GM21423 (cell line): ENCODE data around the gene KLRC4.
A peak's percentile ranks its signal among the peaks of the same experiment; 100 is the strongest.
"Not testable (repeated sequence)": the region's sequence is repeated elsewhere in the genome, so short reads cannot be mapped to it uniquely, and the experiment has no call there.

ENCODE experiments used
- ATAC-seq: cut with Tn5 transposase; IDR thresholded peaks from one replicate; pipeline ENCODE4 v1.9.1; 2021; ENCODE audit warnings: mild to moderate bottlenecking, moderate library complexity; ENCODE audit not compliant: unreplicated experiment

Gene KLRC4

DNA sequence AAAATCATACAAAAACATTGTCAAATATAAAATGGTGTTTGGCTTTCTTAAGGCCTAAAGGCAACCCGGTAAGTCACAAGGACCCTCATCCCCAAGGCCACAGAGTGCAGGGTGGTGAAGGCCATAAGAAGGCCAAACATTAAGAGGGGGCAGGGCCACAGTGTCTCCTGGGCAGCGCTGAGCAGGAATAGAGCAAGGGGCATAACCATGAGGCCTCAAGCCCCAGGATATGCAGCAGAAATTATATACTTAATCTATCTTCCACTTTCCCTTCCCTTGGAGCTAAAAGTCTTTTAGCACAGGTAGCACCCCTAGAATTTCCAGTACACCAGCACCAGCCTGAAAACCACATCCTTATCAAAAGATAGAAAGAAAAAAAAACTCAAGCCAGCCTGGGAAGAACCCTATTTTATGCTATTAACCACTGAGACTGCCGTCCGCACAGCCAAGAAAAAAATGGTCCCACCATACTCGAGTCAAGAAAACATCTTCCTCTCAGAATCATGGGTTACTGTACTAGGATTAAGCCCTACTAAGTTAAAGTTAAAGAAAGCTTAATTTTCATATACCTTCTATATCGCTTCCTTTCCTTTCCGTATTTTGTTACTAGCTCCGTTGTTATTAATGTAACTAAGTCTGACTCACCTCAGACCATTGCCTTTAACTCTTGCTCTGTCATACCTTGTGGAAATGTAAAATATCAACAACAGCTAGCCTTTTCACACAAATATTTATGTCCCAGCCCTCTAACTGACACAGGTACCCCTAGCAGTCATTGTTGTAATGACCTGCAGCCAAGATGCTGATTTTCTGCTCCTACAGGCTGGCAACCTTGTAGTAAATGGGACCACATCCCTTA is 39.8 kb downstream of the KLRC4 start:
- ATAC-seq, result no peak

DNA sequence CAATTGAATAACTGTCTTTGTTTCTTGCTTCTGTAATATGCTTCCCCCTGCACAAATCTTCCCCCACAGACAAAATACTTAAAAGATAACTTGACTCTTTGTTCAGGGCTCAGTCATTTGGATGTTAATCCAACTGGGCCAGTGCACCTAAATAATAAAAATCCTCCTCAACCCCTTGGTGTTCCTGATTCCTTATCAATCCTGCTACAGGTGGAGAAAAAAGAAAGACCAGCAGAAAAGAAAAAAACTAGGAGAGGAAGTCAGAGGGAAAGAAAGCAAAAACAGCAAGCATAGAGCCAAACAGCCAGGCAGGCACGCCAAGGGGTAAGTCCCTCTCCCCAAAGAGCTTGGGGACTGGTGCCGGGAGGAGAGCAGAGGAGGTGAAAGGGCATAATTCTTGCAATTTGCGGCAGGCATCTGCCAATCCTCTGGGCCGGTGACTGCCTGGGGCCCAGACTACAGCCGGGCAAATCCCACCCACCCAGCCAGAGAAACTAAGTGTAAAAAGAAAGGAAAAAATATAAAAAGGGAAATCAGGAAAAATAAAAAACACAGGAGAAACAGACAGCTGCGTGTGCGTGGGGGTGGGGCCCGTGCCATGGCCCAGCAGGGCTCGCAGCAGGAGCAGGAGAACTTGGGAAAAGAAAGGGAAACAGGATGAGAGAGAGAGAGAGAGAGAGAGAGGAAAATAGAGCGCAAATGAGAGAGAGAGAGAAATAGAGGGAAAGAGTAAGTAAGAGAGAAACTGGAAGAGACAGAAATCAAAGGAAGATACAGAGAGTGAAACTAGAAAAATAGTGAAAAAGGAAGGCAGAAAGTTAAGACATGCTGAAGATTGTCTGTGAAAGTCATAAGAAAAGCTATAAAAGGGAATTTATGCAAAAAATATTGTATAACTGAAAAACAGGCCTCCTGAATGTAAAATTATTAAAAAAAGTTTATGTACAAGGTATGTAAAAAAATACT is 41.1 kb downstream of the KLRC4 start:
- no peak for ATAC-seq

DNA sequence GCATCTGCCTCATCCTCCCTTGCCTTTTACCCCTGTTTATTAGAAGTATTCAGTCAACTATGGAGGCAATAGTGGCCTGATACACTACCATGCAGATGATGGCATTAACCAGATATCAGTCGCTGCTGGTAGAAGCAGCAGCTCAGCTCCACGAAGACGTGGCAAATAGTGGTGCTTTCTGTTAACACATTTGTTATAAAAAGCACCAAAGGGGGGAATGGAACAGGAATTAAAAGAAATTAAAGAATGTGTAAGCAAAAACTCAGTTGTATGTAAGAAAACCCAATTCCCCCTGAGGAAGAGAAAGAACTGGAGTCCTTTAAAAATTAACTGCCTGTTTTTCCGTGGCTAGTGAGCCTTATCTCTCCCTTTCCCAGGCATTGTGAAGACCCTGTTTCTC is 41.8 kb downstream of the KLRC4 start:
- ATAC-seq, result not testable (repeated sequence)

DNA sequence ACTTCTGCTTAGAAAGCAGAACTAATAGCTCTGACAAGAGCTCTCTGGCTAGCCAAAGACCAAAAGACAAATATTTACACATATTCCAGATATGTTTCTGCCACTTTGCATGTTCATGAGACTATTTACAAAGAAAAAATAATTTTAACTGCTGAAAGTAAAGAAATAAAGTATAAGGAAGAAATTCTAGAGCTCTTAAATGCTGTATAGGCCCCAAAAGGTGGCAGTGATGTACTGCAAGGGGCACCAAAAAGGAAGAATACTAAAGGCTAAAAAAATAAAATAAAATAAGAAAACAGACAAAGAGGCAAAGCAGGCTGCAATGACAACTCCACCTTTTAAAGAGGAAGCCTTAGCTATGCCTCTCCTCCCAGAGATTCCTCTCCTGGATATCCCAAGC is 42.7 kb downstream of the KLRC4 start:
- ATAC-seq, result no peak

DNA sequence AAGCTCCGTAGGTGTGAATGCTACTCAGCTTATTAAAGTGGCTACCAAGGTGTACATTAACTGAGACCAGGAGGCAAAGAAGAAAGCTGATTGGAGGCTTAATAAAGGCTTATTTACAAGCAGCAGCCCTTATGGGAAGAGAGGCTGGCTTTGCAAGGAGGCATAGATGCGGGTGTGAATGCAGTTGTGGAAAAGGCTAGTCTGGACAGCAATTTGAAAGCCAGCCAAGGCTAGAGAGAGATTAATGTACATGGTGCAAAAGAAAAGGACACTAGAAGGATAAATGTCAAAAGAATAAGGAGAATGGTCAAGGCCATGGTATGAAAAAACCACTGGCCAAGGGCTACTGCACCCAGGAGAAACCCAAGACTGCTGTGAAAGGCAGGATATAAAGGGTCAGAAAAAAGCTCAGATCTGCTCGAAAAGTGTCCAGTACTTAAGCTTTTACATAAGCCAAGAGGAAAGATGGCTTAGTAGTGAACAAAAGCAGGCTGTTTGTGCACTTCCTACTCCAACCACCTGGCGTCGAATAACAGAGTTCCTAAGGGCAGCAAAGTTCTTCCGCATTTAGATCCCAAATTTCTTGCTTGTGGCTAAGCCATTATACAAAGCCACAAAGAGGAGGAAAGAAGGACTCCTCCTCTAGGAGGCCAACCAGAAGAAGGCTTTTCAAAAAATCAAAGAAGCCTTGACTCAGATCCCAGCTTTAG is 43.7 kb downstream of the KLRC4 start:
- no peak for ATAC-seq

DNA sequence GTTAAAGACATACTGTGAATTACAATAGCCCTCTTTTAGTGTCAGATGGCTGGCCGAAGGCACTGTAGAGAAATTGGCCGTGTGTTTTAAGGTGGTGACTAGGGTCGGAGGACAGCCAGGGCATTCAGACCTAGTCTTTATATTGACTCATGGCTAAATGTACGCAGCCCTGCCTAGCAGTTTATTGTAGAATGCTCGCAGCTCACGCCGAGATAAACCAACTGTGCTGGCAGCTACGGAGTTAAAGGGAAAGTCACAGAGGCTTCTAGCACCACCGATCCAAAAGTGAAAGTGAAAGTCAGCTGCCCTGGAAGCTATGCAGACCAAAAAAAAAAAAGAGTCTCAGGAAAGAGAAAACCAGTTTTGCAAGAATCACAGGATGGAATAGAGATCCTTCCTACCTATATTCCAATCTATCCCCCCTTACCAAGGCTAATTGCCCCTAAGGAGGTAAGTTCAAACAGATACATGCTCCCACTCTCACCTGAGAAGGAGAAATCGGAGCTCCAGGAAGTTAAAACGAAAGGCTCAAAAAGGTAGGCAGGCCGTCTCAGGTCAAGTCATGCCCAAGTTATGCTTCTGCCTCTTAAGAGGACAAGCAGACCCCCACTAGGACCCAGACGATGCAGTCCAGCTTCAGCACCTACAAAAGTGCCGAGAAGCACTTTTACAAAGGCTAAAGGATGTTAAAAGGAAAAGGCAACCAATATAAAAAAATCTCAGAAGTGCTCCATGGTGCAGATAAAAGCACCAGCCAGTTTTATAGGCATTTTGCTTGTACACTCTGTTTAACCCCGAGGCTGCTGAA is 44.5 kb downstream of the KLRC4 start:
- peak; percentile 46 for ATAC-seq

DNA sequence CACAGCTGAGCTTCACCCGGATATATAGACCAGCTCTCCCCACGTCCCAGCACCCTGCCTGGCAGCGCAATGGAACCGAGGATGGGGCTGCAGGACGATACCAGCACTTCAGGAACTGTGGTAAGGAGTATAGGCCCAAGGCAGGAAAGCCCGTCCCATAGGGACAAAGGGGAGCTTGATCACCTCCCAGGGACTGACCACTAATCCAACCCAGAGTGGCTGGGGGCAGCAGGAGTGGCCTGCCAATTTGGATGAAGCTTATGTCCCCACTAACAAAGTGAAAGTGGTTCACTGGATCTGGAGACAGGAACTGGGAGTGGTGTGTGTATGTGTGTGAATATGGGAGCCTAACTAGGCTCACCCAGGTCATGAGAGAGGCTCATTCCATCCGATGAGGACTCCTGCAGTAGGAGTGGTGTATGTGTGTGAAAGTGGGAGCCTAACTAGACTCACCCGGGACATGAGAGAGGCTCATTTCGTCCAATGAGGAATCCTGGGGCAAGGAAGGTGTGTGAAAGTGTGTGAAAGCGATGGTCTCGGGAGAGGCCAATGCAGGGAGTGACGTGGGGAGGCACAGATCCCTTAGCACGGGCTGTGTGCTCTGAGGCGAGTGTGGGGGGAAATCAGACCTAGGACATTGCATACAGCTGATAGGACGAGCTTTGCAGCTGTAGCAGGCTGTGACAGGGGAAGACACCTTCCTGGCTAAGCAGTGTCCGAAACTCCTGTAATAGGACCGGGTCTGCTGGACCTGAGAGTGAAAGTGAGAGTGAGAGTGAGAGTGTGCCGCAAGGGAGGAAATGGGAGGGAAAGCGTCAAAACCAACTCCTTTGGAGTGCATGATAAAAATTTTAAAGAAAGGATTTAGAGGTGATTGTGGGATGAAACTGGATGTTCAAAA is 45.4 kb downstream of the KLRC4 start:
- ATAC-seq, result peak; percentile 90

DNA sequence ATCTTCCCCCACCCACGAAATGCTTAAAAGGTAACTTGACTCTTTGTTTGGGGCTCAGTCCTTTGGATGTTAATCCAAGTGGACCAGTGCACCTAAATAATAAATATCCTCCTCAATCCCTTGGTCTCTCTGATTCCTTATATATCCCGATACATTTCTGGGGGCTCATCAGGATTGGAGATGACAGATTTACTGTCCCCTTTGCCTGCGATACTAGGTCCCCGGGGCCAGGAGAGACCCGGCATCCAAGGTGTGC is 46.0 kb downstream of the KLRC4 start:
- no peak for ATAC-seq

DNA sequence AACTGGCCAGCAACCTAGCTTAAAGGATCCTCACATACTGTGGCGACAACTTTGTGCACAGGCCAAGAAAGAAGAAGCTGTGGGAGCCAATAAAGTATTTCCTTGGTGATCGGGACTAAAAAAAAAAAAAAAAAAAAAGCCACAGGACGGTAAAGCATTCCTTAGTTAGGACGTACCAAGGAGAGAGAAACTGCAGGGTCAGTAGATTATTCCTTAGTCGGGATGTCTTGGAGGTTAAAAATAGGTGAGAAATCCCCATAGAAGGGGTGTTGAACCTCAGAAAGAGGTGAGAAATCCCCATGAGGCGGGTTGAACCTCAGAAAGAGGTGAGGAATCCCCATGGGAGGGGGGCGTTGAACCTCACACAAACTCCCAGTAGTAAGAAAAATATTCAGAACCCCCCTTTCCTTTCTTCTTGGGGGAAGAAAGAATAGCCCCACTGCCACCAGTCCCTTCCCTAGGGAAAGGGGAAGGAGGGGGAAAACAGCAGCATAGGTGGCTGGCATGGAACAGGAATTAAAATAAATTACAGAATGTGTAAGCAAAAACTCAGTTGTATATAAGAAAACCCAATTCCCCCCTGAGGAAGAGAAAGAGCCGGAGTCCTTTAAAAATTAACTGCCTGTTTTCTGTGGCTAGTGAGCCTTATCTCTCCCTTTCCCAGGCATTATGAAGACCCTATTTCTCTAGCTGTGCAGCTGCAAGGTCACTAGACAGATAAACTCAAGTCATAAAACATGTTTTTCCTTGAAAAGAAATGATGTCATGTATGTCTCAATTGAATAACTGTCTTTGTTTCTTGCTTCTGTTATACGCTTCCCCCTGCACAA is 46.5 kb downstream of the KLRC4 start:
- ATAC-seq, result no peak

DNA sequence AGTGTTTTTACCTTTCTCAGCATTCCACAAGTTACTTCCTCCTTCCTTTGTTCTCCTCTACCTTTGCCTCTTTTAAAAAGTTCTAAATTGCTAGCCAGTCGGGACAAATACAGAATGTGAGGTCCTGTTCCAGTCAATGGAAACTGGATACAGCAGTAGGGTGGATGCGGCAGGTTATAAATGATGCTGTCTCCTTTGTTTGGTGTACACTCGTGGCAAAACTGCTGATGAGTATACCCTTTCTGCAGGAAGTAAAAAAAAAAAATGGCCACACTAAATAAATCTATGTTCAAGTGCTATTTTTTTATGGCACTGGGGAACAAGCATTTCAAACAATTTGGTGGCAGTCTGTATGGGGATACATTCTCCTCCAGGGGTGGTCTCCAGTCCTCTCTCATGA is 47.2 kb downstream of the KLRC4 start:
- ATAC-seq, result no peak

DNA sequence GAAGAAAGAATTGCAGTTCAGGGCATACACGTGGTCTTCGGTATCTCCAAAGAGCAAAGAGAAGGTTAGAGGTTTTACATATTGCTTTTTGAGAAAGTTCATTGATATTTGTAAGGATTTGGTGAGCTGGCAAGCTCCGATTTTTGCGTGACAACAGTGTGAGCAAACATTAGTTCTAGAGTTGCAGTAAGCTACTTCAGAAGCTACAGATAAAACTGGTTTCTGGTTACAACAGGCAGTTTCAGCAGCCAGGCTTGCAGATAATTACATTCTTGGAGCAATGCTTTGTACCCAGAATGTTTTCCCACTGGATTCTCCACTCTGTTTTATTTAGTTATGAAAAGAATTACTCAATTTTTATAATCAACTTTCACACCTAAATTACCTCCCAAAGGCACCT is 47.9 kb downstream of the KLRC4 start:
- no peak for ATAC-seq

DNA sequence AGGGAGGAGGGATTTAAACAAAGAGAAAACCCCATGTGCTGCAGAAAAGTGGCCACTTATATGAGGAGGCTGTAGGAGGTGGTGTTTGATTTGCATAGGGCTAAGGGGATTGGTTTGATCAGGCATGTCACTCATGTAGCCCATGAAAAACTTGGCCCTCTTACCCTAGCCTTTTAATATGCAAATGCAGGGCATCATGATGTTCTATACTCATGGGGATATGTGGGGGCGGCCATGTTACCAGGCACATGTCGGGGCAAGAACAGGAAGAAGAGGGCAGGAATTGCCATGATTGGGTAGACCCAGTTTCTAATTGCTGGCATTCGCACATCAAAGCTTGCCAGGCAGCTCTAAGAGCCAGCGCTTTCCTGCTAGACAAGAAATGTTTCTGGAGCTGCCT is 48.5 kb downstream of the KLRC4 start:
- ATAC-seq, result no peak

DNA sequence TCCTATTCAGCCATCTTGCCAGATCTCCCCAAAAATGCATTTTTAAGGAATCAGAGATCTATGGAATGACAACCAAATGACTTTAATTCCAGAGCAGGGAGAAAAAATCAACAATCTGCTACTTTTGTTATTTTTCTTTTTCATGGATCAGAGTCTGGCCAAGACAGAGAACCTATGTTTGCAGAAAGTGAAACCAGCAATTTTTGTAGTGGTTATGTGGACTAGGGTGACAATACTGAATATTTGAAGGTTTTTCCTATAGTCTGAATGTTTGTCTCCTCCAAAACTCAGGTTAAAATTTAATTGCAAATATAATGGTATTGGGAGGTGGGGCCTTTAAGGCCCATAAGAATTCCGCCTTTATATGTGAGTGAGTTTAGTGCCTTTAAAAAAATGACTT is 50.6 kb downstream of the KLRC4 start:
- no peak for ATAC-seq

DNA sequence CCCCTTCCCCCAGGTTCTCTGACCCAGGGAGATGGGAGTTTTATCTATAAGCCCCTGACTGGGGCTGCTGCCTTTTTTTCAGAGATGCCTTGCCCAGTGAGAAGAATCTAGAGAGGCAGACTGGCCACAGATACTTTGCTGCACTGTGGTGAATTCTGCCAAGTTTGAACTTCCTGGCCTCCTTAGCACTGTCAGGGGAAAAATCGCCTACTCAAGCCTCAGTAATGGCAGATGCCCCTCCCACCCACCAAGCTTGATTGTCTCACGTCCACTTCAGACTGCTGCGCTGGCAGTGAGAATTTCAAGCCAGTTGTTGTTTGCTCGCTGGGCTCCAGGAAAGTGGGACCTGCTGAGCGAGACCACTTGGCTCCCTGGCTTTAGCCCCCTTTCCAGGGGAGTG is 51.4 kb downstream of the KLRC4 start:
- ATAC-seq, result no peak
